Right renal cortex interstitium (tissue), 3 donors: ENCODE data around the gene SLC6A1. TPM values are rescaled to one million over a fixed set of nuclear protein-coding genes. Genes with fewer than 3 reads are reported as not detected.
"Not testable (repeated sequence)": the region's sequence is repeated elsewhere in the genome, so short reads cannot be mapped to it uniquely, and the experiment has no call there.

Source experiments
- DNase-seq, 3 donors: peaks; one replicate each; pipeline ENCODE4 v3.0.0-alpha.2; 2013; ENCODE audit warnings: low read depth in 3 of 3, low spot score in 2 of 3
- polyA plus RNA-seq, 3 donors: library from polyadenylated mRNA; unstranded; fragments of 120-200 nt; gene quantifications; one replicate each; pipeline ENCODE4 v1.2.1, GENCODE V29; 2013; ENCODE audit not compliant: insufficient read length in 3 of 3

Gene SLC6A1
- polyA plus RNA-seq, 3 donors, result 0.46 to 0.85 (median 0.74) TPM

GRCh38 chr3:11057655-11058054 lies 65.1 kb downstream of the SLC6A1 start:
- no peak for DNase-seq

- peak; percentile 19 to 39 (median 23) for DNase-seq
These were observed 66.7 kb downstream of the SLC6A1 start for GRCh38 chr3:11059090-11059798.

GRCh38 chr3:11059799-11060115 lies 67.2 kb downstream of the SLC6A1 start:
- DNase-seq, result no peak

GRCh38 chr3:11060500-11061251 lies 68.1 kb downstream of the SLC6A1 start:
- DNase-seq, result peak in 2 of 3 donors; percentile 15 to 19

- DNase-seq, result not testable (repeated sequence)
These were observed 68.8 kb downstream of the SLC6A1 start for GRCh38 chr3:11061268-11061871.

GRCh38 chr3:11062704-11063103 lies 70.2 kb downstream of the SLC6A1 start:
- no peak for DNase-seq

- no peak for DNase-seq
These were observed 78.7 kb downstream of the SLC6A1 start for GRCh38 chr3:11071096-11071755.

GRCh38 chr3:11072631-11073030 lies 80.1 kb downstream of the SLC6A1 start:
- DNase-seq, result no peak

- no peak for DNase-seq
These were observed 81.5 kb downstream of the SLC6A1 start for GRCh38 chr3:11074011-11074410.

GRCh38 chr3:11074451-11074850 lies 81.9 kb downstream of the SLC6A1 start:
- DNase-seq, result no peak

GRCh38 chr3:11075122-11075521 lies 82.6 kb downstream of the SLC6A1 start:
- DNase-seq, result not testable (repeated sequence)

- no peak for DNase-seq
These were observed 84.2 kb downstream of the SLC6A1 start for GRCh38 chr3:11076711-11077110.

GRCh38 chr3:11077466-11077865 lies 84.9 kb downstream of the SLC6A1 start:
- no peak for DNase-seq

GRCh38 chr3:11078826-11079515 lies 86.4 kb downstream of the SLC6A1 start:
- no peak for DNase-seq

GRCh38 chr3:11080492-11080891 lies 87.9 kb downstream of the SLC6A1 start:
- no peak for DNase-seq

GRCh38 chr3:11084098-11084497 lies 91.5 kb downstream of the SLC6A1 start:
- no peak for DNase-seq

- DNase-seq, result no peak
These were observed 92.1 kb downstream of the SLC6A1 start for GRCh38 chr3:11084677-11085076.

- DNase-seq, result no peak
These were observed 92.7 kb downstream of the SLC6A1 start for GRCh38 chr3:11085093-11085840.

GRCh38 chr3:11086856-11087255 lies 94.3 kb downstream of the SLC6A1 start:
- no peak for DNase-seq

- DNase-seq, result no peak
These were observed 95.5 kb downstream of the SLC6A1 start for GRCh38 chr3:11088066-11088465.
